GM12878 (cell line): Measurements from ENCODE around the gene PROCA1. TPM values are rescaled to one million over a fixed set of nuclear protein-coding genes. Genes with fewer than 3 reads are reported as not detected.

ENCODE experiments used
- ATAC-seq: fragments of 200-7000 bp; cut with Tn5 transposase; 3 replicates; pipeline ENCODE4 v1.9.1; 2020; ENCODE audit warnings: mild to moderate bottlenecking, moderate library complexity
- BruUV-seq: library from RNA; stranded (reverse); fragments of 400-500 nt; replicated peaks from 2 replicates; lab custom pipeline; 2021; lab: Mats Ljungman, UMichigan
- CTCF ChIA-PET: fragments of 300-600 bp; sonication (Branson Sonifier 250); formaldehyde crosslinking; extraction: SDS; loops from one replicate; lab custom pipeline; 2021; ENCODE audit warnings: inconsistent platforms; lab: Yijun Ruan, JAX
- POLR2A ChIA-PET: fragments of 350-600 bp; formaldehyde crosslinking; extraction: SDS; loops from one replicate; lab custom pipeline; 2021; ENCODE audit warnings: inconsistent platforms; lab: Charles Lee
- RAD21 ChIA-PET: fragments of 300-600 bp; sonication (Branson Sonifier 250); formaldehyde crosslinking; loops from one replicate; lab custom pipeline; 2023; ENCODE audit warnings: antibody characterized with exemption; ENCODE audit not compliant: unreplicated experiment; lab: Charles Lee
- SMC1A ChIA-PET: fragments of 300-600 bp; sonication (Branson Sonifier 250); formaldehyde crosslinking; loops from one replicate; lab custom pipeline; 2023; ENCODE audit not compliant: unreplicated experiment, uncharacterized antibody; lab: Charles Lee
- DNase-seq: peaks from one replicate; pipeline ENCODE4 v3.0.0-alpha.2; 2011; ENCODE audit warnings: low read depth, low spot score
- FAIRE-seq: peaks from 3 replicates; lab custom pipeline; 2011; peaks lifted over from hg19 to GRCh38; lab: Jason Lieb, UNC
- H2AFZ ChIP-seq: 2 replicates; pipeline ENCODE4 v1.6.0; 2011; ENCODE audit warnings: low read depth, low read length, control low read depth; ENCODE audit not compliant: control insufficient read depth
- H3K27ac ChIP-seq: 2 replicates; pipeline ENCODE4 v1.5.1; 2011; ENCODE audit warnings: control low read depth; ENCODE audit not compliant: control insufficient read depth, insufficient read depth
- H3K27me3 ChIP-seq, 2 experiments: replicated peaks in 1 of 2; 2 replicates each; pipeline versions ENCODE4 v1.6.0 to v1.6.1; 2011; ENCODE audit warnings: low read length in 1 of 2; ENCODE audit not compliant: control insufficient read depth in 2 of 2, insufficient read depth in 2 of 2
- H3K36me3 ChIP-seq, 2 experiments: 2 replicates each; pipeline ENCODE4 v1.5.1; 2011; ENCODE audit warnings: low read length in 1 of 2; ENCODE audit not compliant: control insufficient read depth in 2 of 2, insufficient read depth in 2 of 2
- H3K4me1 ChIP-seq: 2 replicates; pipeline ENCODE4 v1.6.1; 2011; ENCODE audit warnings: mild to moderate bottlenecking, low read length, moderate library complexity, mixed read lengths; ENCODE audit not compliant: control insufficient read depth, insufficient read depth
- H3K4me2 ChIP-seq: 2 replicates; pipeline ENCODE4 v1.6.0; 2011; ENCODE audit warnings: control low read depth; ENCODE audit not compliant: control insufficient read depth, insufficient read depth
- H3K4me3 ChIP-seq: fragments of 200-600 bp; sonication (generic); 2 replicates; pipeline ENCODE4 v1.5.1; 2016
- H3K79me2 ChIP-seq: 2 replicates; pipeline ENCODE4 v1.6.0; 2011; ENCODE audit warnings: low read length; ENCODE audit not compliant: control insufficient read depth, insufficient read depth
- H3K9ac ChIP-seq: 2 replicates; pipeline ENCODE4 v1.8.0; 2011; ENCODE audit warnings: low read length, control low read depth, mixed read lengths; ENCODE audit not compliant: control insufficient read depth, insufficient read depth
- H3K9me3 ChIP-seq: replicated peaks from 3 replicates; pipeline ENCODE4 v1.5.1; 2011; ENCODE audit warnings: mild to moderate bottlenecking, low read length; ENCODE audit not compliant: control insufficient read depth, insufficient read depth
- H4K20me1 ChIP-seq: 2 replicates; pipeline ENCODE4 v1.6.0; 2011; ENCODE audit not compliant: control insufficient read depth, insufficient read depth
- BCLAF1 ChIP-seq: fragments of 450-650 bp; IDR thresholded peaks from 2 replicates; pipeline ENCODE4 v1.6.1; 2017; ENCODE audit warnings: antibody characterized with exemption, mild to moderate bottlenecking, moderate library complexity
- DPF2 ChIP-seq: fragments of 450-650 bp; IDR thresholded peaks from 2 replicates; pipeline ENCODE4 v1.6.1; 2017; ENCODE audit warnings: mild to moderate bottlenecking
- EED ChIP-seq: sonication (generic); IDR thresholded peaks from 2 replicates; pipeline ENCODE4 v1.6.1; 2016; ENCODE audit warnings: antibody characterized with exemption, low read depth
- MAX ChIP-seq: IDR thresholded peaks from 2 replicates; pipeline ENCODE4 v1.6.1; 2012; ENCODE audit warnings: low read depth, low read length, improper control_type of control experiment
- POLR2A ChIP-seq: IDR thresholded peaks from 2 replicates; pipeline ENCODE4 v1.6.1; 2011; ENCODE audit warnings: low read depth, mild to moderate bottlenecking, low read length
- POLR2AphosphoS2 ChIP-seq: IDR thresholded peaks from 2 replicates; pipeline ENCODE4 v1.6.1; 2011; ENCODE audit warnings: low read depth, mild to moderate bottlenecking, low read length, improper control_type of control experiment, moderate library complexity
- RUNX3 ChIP-seq: IDR thresholded peaks from 2 replicates; pipeline ENCODE4 v1.6.1; 2012; ENCODE audit warnings: low read length, inconsistent platforms
- SPI1 ChIP-seq: IDR thresholded peaks from 2 replicates; pipeline ENCODE4 v1.6.1; 2011; ENCODE audit warnings: low read depth, mild to moderate bottlenecking, low read length, moderate library complexity, borderline replicate concordance; ENCODE audit not compliant: insufficient read depth
- TARDBP ChIP-seq: IDR thresholded peaks from 2 replicates; pipeline ENCODE4 v1.6.1; 2016; ENCODE audit warnings: borderline replicate concordance
- TCF12 ChIP-seq: IDR thresholded peaks from 2 replicates; pipeline ENCODE4 v1.6.1; 2011; ENCODE audit warnings: low read depth, mild to moderate bottlenecking, low read length
- YY1 ChIP-seq: IDR thresholded peaks from 2 replicates; pipeline ENCODE4 v1.6.1; 2011; ENCODE audit warnings: low read depth, mild to moderate bottlenecking, low read length
- WGBS: methylation state at CpG from one replicate; pipeline ENCODE4 v1.1.6; 2016; ENCODE audit warnings: low lambda C conversion rate; ENCODE audit not compliant: insufficient replicate concordance, insufficient coverage; ENCODE audit errors: missing lambda C conversion rate; 5-methylcytosine and 5-hydroxymethylcytosine counted together
- in situ Hi-C: fragments of 300-500 bp; cut with MboI; formaldehyde crosslinking; loops from 9 replicates; pipeline ENCODE4 v1.14.3; 2018; ENCODE audit warnings: mixed read lengths
- intact Hi-C: fragments of 100-400 bp; cut with micrococcal nuclease; formaldehyde crosslinking; loops from one replicate; pipeline ENCODE4 v1.14.2; 2022; ENCODE audit not compliant: unreplicated experiment
- polyA plus RNA-seq, 11 experiments: library from polyadenylated mRNA; depleted of rRNA in 4 of 11; unstranded in 6 of 11; stranded (reverse) in 5 of 11; fragments of >200 nt; fragmentation: Nextera tagmentation in 4 of 11; fragmentation: Illumina TruSeq in 1 of 11; extraction: Ambion mirVana in 4 of 11; extraction: Trizol in 1 of 11; gene quantifications; 1 replicate in 1 of 11; 2 replicates in 10 of 11; pipeline versions ENCODE4 v1.2.1 to v1.2.3, GENCODE V29; 2011 to 2016; ENCODE audit warnings: inconsistent platforms in 2 of 11, missing spikeins in 2 of 11, low read depth in 1 of 11
- total RNA-seq, 4 experiments: library from RNA; depleted of rRNA in 3 of 4; stranded (reverse); fragments of >200 nt in 3 of 4; fragmentation: Illumina TruSeq in 1 of 4; extraction: Trizol in 1 of 4; gene quantifications; 2 replicates each; pipeline versions ENCODE4 v1.2.1 to v1.2.3, GENCODE V29; 2013 to 2021
- TF ChIP-seq, protein P1 (sequence below), 3 experiments: IDR thresholded peaks in 2 of 3; conservative IDR thresholded peaks in 1 of 3; 2 replicates each; pipeline ENCODE4 v1.5.1; 2011; ENCODE audit warnings: low read depth in 3 of 3, low read length in 3 of 3, mild to moderate bottlenecking in 3 of 3, control low read depth in 2 of 3, moderate library complexity in 2 of 3, inconsistent platforms in 1 of 3, mixed read lengths in 1 of 3; ENCODE audit not compliant: control insufficient read depth in 2 of 3, insufficient read depth in 1 of 3; ENCODE audit errors: extremely low read depth in 1 of 3
- TF ChIP-seq, protein P2 (sequence below): IDR thresholded peaks from 2 replicates; pipeline ENCODE4 v1.6.1; 2011; ENCODE audit warnings: borderline replicate concordance, low read depth, mild to moderate bottlenecking, moderate library complexity, low read length; ENCODE audit not compliant: insufficient read depth, poor library complexity, severe bottlenecking

PROCA1 gene
- total and polyA plus RNA-seq, 10 of the 15 experiments (the other 5 are each of a cell fraction or from before 2014, with no cell fraction given) = 0.35 to 4.8 (median 1.4) TPM

DNA sequence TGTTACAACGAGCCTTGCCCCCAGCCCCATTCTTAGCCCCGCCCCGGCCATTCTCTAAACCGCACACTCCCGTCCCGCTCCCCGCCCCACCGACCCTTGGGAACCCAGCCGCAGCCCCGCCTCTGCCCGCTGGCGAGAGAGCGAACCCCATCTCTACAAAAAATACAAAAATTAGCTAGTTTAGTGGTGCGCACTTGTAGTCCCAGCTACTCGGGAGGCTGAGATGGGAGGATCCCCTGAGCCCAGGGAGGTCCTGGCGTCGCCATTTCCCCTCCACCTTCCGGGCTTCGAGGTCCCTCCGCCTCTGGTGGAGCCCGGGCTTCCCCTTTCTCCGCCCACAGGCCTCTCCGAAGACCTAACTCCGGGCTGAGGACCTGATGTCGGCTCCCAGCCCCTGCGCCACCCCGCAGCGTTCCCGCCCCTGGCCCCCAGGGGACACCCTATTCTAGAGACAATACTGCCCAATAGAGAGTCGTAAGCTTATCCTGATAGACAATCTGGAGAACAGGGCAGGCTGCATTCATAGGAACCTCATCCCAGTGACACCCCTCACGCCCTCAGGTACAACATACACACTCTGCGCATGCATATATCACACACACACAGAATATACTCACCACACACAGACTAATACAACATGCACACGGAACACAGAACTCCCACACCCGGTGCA is 480 bp upstream of the PROCA1 start:
- Histone ChIP-seq H3K27ac (0 out of 2 replicates have a peak overlapping the region, but pooled peaks have one; percentile 53), H3K27me3 (no peaks in the 10 kb centered on the region), H3K4me1 (peaks cover 9% of the 10 kb centered on the region), H3K79me2 (no peaks in the 10 kb centered on the region), H3K36me3 (no peaks in the 10 kb centered on the region; a peak in 1 of 4 replicates), H3K9me3 (no peaks in the 10 kb centered on the region), H2AFZ (peak overlapping the region; percentile 93), H3K4me2 (peak overlapping the region; percentile 93), H4K20me1 (no peaks in the 10 kb centered on the region), H3K9ac (peak overlapping the region; percentile 72), H3K4me3 (peak overlapping the region; percentile 73)
- RAD21 ChIA-PET = interaction anchor here (0.7 to 3.4 kb wide), 8 partner anchors 9 to 405 kb away, joined by 3 to 20 read pairs (median 6); partner anchors contain the start of genes BLTP2, SDF2, SUPT6H and TLCD1
- SMC1A ChIA-PET = interaction anchor here (0.7 to 2.6 kb wide), 12 partner anchors 7 to 120 kb away, joined by 3 to 13 read pairs (median 4); partner anchors contain the start of genes NEK8, RPL23A, SDF2 and SUPT6H
- intact Hi-C loops = loop anchor here (10.0 kb wide), 1 partner anchor 157 kb away; the partner anchor contains the start of gene UNC119
- WGBS = 17% methylated on average over 34 of the region's 34 CpGs
- no peak for FAIRE-seq
- POLR2A ChIA-PET = interaction anchor here (0.7 to 3.5 kb wide), 16 partner anchors 7 to 632 kb away, joined by 3 to 29 read pairs (median 5); partner anchors contain the start of genes ALDOC, BLTP2, RPL23A and SDF2
- in situ Hi-C loops = no loop called here
- no peak for DNase-seq
- CTCF ChIA-PET = interaction anchor here (0.5 to 3.1 kb wide), 11 partner anchors 15 to 253 kb away, joined by 3 to 18 read pairs (median 4); partner anchors contain the start of gene TLCD1
- 0 out of 2 replicates have a peak, but pooled peaks have one; percentile 34 for TF ChIP-seq TARDBP
- TF ChIP-seq YY1 = peak; percentile 88
- TF ChIP-seq POLR2A = 0 out of 2 replicates have a peak, but pooled peaks have one; percentile 37
- peak; percentile 24; the same call in 1 of the 2 replicates for TF ChIP-seq EED
- TF ChIP-seq, protein P1, sequence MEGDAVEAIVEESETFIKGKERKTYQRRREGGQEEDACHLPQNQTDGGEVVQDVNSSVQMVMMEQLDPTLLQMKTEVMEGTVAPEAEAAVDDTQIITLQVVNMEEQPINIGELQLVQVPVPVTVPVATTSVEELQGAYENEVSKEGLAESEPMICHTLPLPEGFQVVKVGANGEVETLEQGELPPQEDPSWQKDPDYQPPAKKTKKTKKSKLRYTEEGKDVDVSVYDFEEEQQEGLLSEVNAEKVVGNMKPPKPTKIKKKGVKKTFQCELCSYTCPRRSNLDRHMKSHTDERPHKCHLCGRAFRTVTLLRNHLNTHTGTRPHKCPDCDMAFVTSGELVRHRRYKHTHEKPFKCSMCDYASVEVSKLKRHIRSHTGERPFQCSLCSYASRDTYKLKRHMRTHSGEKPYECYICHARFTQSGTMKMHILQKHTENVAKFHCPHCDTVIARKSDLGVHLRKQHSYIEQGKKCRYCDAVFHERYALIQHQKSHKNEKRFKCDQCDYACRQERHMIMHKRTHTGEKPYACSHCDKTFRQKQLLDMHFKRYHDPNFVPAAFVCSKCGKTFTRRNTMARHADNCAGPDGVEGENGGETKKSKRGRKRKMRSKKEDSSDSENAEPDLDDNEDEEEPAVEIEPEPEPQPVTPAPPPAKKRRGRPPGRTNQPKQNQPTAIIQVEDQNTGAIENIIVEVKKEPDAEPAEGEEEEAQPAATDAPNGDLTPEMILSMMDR (IDR thresholded peaks at IDR 0.05 in 2 of 3, conservative IDR thresholded peaks at IDR 0.05 in 1 of 3; ENCODE audit: control insufficient read depth in 2 of 3, extremely low read depth in 1 of 3, insufficient read depth in 1 of 3, low read depth in 3 of 3, low read length in 3 of 3) = peak; percentile 6 to 23 (median 7); a peak in 3 of 6 replicates
- TF ChIP-seq, protein P2, sequence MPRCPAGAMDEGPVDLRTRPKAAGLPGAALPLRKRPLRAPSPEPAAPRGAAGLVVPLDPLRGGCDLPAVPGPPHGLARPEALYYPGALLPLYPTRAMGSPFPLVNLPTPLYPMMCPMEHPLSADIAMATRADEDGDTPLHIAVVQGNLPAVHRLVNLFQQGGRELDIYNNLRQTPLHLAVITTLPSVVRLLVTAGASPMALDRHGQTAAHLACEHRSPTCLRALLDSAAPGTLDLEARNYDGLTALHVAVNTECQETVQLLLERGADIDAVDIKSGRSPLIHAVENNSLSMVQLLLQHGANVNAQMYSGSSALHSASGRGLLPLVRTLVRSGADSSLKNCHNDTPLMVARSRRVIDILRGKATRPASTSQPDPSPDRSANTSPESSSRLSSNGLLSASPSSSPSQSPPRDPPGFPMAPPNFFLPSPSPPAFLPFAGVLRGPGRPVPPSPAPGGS = peak; percentile 35
- TF ChIP-seq SPI1 = peak; percentile 72
- no peak for TF ChIP-seq DPF2
- no peak for TF ChIP-seq TCF12
- TF ChIP-seq BCLAF1 = no peak
- TF ChIP-seq MAX = 0 out of 2 replicates have a peak, but pooled peaks have one; percentile 18
- peak; percentile 45; the same call in 1 of the 2 replicates for TF ChIP-seq POLR2AphosphoS2
- TF ChIP-seq RUNX3 = peak; percentile 10; the same call in 1 of the 2 replicates
- BruUV-seq = no TSS peak
- ATAC-seq = peak; percentile 75
